HG02642 (cell line): Measurements from ENCODE around the gene ADIPOR2.
A peak's percentile ranks its signal among the peaks of the same experiment; 100 is the strongest.

ENCODE experiments used
- ATAC-seq: cut with Tn5 transposase; IDR thresholded peaks from one replicate; pipeline ENCODE4 v1.9.1; 2021; ENCODE audit warnings: mild to moderate bottlenecking; ENCODE audit not compliant: unreplicated experiment, poor library complexity

Gene ADIPOR2

DNA sequence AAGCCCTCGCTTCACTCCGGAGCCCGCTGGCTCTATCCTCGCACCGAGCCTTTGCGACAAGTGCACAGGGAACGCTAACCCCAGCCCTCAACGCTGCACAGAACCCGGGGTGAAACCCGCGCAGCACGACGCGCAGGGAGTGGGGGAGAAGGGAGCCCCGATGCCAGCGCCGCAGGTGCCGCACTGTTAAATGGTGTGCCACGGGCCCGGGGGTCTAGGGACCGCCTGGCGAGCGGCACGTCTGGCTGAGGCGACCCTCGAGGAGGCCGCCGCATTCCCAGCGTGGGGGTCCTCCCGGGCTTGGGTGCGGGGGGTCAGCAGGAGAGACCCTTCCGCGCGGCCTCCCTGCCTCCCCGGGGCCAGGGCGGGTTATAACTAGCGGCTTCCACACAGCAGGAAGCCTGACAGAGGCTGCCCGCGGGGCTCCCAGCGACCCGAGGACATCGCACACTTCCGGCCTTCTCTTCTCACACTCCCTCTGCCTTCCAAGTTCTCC lies 105.7 kb downstream of the ADIPOR2 start:
- ATAC-seq: peak; percentile 24

DNA sequence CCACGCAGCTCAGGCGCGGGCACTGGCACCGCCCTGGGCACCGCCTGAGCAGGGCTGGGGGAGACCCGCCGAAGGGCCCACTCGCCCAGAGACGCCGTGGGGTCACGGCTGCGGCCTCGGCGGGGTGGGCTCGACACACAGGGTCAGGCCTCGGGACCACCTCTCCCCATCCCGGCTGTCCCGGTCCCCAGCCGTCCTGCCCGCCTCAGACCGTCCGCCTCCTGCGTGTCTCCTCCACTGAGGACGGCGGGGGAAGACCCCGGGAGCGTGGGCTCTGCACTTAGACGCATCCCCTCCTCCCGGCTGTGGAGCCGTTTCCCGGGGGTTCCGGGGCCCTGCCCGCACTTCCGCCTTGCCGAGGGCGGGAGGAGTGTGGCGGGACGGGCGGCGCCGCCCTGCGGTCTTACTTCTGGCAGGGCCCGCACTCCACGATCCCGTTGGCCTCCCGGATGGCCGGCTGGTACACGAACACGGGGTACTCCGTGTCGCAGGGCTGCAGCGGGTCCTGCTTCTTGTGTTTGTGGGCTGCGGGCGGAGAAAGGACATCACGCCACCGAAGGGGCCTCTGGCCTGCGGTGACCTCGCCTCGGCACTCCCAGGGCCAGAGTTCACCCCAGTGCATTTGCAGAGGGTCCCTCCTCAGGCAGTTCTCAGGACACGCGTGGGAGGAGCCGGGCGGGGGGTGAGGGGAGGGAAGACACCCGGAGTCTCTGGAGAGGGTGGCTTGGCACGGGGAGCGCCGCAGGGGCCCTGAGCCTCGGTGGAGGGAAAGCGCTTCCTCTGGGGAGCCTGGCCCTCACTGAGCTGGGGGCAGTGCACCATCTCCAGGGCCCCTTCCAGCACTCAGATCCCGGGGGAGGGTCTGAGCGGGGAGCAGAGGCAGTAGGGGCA lies 106.4 kb downstream of the ADIPOR2 start:
- ATAC-seq: peak; percentile 11

DNA sequence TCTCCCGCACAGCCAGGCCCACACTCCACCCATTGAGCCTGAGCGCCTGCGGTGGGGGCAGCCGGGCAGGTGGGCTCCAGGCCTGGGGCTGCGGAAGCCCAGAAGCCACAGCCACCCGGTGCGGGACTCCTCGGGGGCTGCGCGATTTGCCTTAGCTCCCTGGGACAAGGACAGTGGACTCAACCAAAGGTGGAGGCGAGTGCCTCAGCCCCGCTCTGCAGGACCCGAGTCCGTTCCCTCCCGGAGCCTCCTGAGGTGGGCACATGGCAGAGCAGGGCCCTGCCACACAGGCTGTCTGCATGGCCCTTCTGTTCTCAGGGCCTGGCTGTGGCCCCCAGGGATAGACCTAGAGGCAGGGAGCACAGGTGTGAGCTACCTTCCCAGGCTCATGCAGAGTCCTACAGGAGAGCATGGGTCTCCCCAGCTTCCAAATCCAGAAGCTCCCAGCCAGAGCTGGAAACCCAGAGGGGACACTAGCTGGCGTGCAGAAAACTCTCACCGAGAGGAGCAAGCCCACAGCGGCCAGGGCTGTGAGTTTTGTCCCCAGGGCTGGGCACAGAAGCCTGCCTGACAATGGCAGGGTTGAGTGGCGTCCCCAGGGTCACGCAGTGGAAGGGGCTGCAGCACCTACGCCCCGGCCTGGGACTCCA lies 107.2 kb downstream of the ADIPOR2 start:
- no peak for ATAC-seq

DNA sequence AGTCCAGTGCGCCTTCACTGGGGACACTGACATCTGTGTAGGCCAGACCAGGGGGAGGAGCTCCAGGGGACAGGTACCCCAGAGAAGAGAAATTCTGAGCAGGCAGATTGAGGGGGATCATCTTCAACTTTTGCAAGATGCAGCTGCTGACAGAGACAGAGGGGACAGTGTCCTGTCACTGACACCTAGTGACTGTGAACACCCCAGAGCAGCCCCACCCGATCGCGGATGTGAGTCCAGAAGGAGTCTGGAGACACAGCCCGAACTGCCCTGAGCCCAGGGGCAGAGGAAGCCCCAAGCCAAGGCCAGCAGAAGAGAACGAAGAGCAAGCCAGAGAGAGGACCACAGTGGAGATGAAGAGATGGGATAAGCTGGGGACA lies 107.8 kb downstream of the ADIPOR2 start:
- no peak for ATAC-seq

DNA sequence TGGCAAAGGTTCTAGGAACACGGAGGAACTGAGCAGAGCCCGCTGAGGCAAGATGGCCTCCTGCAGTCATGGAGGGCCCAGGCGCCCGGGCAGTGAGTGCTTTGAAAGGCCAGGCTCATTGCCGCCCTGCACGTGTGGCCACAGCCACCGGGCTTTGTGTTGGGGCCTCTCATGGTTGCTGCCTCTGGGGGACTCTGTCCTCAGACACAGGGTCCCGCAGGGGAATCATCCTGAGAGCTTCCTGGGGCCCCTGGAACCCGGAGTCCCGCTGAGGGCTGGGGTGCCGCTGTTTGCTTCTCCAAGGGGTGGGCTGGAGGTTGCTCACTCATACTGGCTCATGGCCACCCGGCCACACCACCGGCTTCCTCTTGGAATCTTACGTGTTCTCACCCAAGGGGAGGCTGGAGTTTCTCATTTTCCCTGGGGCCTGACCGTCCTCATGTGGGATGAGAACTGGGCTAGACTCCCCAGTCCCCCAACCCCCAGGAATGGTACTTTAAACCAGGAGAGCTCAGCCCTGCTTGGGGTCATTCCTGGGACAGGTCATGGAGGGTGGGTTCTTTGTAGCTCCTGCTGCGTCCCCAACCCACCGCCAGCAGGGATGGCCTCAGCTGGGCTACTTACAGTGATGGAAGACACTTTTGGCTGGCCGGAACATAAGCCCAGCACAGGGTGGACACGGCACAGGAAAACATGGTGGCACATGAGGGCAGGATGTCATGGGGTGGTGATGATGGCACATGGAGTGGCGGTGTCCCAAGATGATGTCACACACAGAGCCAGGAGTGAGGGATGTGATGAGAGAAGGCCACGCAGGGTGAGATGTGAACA lies 108.4 kb downstream of the ADIPOR2 start:
- ATAC-seq: no peak

DNA sequence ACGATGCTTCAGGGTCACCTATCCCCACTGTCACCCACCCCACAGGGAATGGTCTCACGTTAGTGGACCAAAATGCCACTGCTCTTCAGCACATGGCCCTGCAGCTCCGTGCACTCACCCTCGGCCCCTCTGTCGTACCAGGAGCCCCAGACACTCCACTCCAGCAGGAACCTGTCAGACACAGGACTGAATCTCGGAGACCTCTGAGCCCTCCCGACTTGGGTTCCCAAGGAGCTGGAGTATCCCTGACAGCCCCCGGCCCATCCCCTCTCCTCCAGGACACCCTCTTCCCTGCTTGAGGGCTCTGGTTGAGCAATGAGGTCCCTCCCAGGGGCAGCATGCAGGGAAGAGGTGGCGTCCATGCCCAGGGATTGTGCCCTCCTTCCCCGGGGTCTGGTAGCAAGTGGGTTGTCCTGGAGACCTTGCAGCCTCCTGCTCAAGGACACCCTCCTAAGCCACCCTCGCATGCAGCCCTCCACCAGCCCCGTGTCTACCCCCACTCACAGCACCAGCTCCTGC lies 109.1 kb downstream of the ADIPOR2 start:
- no peak for ATAC-seq

DNA sequence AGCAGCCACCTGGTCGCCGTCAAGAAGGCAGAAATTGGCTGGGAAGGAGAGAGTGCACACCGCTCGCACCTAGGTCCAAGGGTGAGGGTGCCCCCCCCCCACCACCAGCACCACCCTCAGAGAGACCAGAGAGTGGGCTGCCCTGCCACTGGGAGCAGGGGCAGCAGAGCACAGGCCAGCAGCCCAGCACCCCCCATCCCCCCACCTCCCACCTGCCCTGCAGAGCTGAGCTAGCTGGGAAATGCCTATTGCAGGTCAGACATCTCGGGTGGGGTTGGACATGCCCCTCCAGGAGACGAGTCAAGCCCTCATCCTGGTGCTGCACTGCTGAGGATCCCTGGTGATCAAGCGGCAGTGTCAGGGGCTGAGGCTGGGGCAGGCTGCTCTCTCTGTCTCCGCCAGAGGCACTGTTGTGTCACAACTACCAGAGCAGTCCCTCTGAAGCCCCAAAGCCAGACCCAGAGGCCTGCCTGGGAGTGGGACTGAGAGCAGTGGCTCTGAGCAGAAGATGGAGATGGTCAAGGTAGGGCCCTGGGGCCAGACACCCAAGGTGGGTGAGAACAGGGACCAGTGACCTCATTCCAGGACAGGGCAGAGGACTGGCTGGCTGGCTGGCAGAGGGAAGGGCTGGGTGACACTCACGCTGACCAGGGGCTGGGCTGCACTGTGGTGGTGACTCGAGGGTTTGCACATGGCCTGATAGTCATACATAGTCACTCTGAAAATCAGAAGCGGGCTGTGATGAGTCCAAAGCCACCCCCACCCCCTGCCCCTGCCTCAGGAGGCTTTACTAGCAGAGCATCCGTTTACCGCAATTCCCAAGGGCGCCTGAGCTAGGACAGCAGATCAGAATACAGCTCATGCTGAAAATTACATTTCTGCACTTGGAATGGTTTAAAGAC lies 109.8 kb downstream of the ADIPOR2 start:
- ATAC-seq: no peak

DNA sequence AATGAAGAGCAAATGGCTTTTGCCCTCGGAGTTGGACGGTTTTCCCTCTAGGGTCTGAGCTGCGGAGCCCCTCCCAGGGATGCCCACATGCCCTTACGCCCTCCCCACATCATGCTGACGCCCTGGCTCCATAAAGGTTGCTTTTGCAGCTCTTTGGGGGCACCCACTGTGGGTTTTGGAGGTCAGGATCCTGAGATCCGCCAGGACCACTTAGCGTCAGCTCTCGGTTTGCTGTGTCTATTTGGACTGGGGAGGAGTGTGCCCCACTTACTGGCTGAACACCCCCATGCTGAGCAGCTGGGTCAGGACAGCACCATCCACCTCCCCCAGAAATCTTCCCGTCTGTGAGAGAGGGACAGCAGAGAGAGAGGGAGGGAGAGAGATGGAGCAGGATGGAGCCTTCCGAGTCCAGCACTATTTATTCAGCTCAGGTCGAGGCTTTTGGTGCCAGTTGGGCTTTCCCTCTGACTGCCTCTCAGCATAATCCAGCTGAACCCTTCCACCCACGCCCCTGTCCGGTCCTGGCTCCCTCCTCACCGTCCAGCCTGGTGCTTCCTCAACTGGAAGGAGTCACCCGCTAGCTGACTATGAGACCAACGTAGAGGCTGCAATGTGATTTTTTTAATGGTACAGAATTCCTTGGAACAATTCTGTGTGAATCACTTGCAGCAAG lies 110.6 kb downstream of the ADIPOR2 start:
- ATAC-seq: no peak

DNA sequence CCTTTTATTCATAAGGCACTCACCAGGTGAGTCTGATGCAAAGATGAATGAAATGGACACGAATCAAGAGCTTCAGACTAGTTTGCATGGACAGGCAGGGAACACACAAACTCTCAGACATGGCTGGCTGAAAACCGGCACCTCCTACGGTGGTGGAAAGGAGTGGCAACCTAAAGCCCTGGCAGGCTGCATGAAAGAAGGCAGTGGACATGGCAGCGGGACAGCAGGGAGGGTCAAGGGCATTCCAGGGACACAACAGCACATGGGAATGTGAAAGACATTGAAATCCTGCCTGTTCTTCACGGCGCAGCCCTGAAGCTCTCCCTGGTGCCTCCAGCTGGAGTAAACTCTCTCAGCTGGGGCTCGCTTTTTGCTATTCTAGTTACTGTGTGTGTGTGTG lies 112.9 kb downstream of the ADIPOR2 start:
- ATAC-seq: no peak

DNA sequence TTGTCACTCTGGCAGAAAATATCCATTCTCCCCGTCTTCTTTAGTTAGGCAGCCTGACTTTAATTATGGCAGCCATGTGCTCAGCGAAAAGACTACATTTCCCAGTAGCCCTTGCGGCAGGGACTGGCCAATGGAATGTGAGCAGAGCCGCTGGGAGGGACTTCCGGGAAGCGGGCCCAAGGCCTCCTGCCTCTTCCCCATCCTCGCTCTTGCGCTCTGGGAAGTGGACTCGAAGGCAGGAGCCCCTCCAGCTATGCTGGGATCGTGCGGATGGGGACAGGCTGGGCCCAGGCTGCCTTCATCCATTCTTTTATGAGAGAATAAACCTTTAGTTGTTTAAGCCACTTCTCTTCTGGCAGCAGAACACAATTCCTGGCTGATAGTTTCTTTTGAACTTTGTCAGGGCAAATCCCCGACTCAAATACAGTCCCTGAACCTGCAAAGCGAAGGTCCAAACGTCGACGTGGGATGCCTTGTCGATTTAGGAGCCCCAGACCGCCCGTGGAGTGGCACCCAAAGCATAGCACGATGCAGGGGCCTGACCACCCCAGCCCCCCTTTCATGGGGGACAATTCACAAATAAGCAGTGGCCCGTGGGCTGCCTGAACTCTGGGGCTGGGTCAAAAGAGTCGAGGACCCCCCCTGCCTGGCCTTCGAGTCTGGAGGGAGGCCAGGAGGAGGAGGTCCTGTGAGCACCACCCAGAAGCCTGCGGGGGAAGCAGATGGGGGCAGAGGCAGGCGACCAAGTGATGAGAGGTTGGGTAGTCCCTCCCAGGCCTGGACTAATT lies 113.9 kb downstream of the ADIPOR2 start:
- peak; percentile 90 for ATAC-seq

DNA sequence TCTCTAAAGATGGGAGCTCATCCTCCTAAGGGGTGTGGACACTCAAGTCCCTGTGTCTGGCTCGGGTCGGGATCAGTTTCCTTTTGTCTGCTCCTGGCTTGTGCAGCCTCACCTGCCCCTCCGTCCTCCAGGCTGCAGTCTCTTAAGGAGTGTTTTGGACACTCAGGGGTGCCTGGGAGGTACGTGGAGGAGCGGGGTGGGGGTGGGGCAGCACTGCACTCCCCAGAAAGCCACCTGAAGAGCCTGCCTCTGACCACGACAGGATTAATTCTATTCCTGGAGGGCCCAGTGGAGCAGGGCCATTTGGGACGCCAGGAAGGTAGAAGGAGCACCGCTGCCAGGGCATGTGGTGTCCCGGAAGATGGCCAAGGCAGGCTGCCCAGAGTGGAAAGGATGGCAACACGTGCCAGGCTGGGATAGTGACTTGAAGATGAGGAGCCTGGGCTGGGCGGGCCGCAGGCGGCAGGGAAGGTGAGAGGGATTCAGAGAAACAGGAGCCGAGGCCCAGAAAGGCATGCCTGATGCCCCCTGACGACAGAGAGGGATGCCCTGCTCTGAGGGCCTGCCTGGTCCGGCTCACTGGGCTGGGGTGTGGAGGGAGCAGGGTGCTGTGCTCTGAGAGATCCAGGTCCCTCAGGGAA lies 114.7 kb downstream of the ADIPOR2 start:
- ATAC-seq: no peak

DNA sequence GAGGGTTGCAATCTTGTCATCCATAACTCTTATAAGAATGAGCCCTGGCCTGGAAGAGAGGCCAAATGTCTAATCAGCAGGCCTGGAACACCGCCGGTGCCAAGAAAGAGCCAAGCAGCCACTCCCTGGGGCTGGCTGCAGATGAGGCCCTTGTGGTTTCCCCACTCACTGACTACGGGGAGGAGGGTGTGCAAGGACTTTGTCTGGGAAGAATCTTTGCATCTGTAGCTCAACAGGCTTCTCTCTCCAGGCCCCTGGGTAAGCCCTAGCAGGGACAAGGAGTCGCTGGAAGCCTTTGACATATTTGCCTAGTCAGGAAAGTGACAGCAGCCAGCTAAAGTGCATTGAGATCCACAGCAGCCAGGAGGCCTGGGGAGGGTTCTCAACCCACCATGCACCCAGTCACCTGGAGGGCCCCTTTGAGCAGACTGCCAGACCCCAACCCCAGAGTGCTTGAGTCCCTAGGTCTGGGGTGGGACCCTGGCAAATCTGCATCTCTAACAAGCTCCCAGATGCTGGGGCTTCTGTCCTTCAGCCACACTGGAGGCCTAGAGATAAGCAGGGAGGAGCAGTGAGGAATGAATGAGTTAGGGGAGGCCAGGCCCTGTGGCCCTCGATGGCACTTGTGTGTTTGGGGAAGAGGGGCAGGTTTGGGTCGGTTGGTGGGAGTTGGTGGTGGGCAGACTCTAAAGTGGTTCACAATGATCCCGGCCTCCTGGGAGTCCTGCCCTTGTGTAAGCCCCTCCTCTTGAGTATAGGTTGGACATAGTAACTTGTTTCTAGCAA lies 115.6 kb downstream of the ADIPOR2 start:
- no peak for ATAC-seq

DNA sequence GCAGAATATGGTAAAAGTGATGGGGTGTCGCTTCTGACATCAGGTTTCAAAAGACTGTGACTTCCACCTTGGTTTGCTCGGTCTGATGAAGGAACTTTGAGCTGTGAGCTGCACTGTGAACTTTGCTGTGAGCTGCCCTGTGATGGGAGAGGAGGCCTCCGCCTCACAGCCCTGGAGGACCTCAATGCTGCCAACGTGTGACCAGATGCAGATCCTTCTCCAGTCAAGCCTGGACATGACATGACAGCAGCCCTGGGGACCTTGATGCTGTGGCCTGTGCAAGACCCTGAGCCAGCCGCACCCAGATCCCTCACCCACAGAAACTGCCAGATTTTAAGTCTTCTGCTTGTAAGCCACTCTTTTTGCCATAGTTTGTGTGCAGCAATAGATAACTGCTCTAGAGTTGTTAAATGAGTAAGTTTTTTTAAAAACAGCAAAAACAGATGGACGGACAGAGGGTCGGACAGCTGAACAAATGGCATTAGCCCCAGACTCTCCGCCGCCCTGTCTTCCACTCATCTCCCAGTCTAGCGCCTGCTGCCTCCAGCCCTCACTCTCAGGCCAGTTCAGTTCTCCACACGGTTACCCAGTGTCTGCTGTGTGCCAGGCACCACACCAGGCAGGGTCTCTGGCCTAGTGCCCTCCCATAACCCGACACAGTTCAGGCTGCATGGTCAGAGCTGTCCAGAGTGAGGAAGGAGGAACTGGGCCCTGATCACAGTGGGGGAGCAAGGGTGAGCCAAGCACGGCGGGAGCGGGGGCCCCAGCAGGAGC lies 116.4 kb downstream of the ADIPOR2 start:
- ATAC-seq: no peak

DNA sequence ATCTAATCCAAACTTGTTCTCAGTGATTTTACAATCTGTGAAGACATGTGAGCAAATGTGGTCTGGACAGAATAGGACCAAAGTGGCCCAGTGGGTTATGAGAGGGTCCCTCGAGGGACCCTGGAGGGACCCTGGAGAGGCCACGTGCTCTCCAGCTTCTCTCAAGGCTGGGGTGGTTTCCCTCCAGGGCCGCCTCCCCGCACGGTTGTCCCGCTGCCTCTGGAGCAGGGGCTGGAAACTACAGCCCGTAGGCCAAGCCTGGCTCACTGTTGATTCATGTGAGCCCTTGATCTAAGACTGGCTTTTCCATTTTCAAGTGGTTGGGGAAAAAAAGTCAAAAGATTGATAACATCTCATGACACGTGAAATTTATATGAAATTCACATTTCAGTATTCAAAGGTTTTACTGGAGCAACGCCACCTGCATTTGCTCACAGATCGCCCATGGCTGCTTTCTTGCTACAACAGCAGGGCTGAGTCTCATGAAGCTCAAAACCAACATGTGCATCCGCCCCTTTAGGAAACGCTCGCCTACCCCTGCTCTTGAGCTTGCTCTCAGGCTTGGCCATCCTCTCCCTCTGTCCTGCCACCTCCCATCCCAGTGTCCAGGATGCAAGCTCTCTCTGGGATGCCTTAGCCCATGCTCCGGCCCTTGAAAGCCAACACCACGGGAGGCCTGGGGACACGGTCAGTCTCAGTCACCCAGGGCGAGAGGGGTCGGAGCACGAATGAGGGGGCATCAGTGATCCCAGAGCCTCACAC lies 117.3 kb downstream of the ADIPOR2 start:
- no peak for ATAC-seq

DNA sequence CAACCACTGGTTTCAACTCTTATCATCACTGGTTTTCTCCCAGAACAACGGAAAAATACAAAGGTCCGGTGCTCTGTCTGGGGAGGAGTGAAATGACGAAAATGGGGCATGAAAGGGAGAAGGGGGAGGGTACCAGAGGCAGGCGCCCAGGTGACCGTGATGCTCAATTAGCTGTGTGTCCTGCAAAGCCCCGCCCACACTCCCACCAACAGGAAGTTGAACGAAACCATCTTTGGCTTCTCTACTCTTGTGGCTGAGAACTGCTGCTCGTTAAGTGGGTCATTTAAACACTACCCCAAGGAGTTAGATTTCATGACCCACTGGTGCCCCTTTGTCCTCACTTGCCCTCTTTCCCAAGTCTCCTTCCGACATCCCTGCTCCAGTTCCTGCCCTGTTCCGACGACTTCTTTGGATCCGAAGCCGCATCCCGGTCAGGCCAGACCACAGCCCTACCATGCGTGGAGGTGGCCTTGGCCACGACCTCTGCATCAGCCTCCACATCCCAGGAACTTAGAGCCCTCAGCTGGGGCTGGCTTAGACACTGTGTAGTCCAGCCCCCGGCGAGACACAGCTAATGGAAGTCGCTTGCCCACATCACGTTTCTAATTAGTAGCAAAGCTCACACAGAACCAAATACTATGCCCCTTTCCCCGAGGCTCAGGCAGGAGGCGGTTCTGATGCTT lies 118.1 kb downstream of the ADIPOR2 start:
- ATAC-seq: no peak
